ENCODE data around the gene ICOS.
A peak's percentile ranks its signal among the peaks of the same experiment; 100 is the strongest.
"Not testable (repeated sequence)": the region's sequence is repeated elsewhere in the genome, so short reads cannot be mapped to it uniquely, and the experiment has no call there.

Gene ICOS

DNA sequence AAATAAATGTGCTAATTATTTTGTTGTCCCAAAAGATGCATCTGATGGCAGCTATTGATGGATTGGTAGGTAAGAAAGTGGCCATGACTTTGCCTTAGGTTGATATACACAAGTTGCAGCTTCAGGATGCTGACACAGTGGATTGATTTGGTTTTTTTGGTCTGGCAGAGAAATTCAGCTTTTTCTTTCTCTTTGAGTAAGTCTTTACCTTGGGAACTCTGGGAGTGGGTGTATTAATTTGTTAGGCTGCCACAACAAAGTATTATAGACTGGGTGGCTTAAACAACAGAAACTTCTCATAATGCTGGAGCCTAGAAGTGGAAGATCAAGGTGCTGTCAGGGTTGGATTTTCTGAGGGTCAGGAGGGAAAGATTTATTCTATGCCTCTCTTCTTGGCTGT is 19.8 kb upstream of the ICOS start:
- DNase-seq (ENCODE audit: low read depth in 4 of 4, low spot score in 1 of 4), result no peak

DNA sequence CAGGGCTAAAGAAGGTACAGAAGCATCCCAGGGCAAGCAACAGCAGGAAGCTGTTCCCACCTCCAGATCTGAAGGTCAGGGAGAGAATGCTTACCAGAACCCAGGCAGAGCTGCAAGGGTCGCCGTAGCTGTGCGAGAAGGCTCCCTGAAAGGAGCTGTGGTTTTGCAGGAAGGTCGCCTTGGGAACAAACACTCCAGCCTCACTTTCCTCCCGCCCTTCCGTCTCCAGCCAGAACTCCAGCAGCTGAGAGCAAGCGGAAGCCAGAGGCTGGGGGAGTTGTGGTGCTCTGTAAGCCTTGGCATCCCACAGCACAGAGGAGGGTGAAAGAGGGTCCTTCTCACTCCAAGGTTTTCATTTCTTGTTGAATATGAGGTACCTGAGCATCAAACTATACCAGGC is 18.3 kb upstream of the ICOS start:
- no peak for DNase-seq (ENCODE audit: low read depth in 4 of 4, low spot score in 1 of 4)

DNA sequence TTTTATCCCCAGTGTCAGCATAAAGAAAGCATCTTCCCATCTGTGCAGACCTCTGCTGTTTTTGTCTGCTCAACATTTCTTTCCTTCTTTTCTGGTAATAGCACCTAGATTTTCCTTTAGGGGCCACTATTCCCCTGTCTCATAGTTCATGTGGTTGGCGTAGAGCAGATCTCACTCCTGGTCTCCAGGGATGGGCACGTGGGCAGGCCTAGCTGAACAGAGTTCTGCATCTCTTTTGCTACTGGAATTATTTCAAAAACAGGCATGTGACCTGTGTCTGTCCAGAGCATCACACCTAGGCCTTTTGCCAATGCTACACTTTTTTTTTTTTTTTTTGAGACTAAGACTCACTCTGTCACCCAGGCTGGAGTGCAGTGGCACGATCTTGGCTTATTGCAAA is 17.7 kb upstream of the ICOS start:
- DNase-seq (ENCODE audit: low read depth in 4 of 4, low spot score in 1 of 4), result no peak

DNA sequence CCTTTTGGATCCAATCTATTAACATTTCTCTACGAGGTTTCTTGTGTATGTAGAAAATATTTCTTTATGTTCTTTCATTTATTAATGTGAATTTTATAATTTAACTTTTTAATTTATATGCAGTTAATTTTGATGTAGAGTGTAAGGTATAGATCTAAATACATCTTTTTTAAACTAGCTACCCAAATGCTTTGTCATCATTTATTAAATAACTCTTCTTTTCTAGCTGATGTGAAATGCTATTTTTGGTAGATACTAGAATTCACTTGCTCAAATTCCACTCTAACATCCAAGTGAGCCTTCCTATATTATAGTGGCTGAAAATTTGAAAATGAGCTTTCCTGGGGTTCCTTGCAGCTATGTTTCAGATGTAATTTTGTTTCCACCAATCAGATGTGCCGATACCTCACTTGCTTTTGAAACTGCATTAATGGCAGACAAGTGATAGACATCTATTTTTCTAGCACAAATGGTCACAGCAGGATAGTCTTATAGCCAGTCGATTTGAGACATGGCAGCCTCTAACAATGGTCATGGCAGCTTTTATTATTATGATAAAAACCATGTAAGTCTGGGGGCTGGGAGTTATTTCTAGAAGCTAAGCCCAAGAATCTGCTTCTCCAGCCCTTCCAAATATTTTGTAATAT is 10.9 kb upstream of the ICOS start:
- DNase-seq (ENCODE audit: low read depth in 4 of 4, low spot score in 1 of 4), result no peak

DNA sequence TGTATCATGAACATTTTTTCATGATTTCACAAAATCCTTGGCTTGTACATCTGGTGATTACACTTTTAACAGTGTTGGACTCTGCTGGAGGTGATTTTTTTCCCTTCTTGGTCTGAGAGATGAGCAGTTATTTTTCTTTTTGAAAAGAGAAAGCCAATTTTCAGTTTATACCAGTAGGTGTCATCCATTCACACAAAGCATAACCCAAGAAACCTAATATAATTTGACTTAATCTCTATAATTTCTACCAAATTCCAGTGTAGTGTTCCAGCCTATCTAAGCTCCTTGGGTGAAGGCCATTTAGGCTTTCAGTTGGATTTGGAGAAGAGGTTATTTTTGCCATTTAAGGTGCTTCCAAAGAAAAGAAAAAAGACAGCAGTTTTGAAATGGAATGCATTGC is 7.7 kb upstream of the ICOS start:
- no peak for DNase-seq (ENCODE audit: low read depth in 4 of 4, low spot score in 1 of 4)

DNA sequence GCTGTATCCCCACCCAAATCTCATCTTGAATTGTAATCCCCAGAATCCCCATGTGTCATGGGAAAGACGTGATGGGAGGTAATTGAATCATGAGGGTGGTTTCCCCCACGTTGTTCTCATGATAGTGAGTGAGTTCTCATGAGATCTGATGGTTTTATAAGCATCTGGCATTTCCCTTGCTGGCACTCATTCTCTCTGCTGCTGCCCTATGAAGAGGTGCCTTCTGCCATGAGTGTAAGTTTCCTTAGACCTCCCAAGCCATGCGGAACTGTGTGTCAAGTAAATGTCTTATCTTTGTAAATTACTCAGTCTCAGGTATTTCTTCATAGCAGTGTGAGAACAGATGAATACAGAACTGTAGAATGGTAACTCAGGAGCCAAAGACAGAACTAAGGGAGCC is 5.3 kb upstream of the ICOS start:
- DNase-seq (ENCODE audit: low read depth in 4 of 4, low spot score in 1 of 4), result not testable (repeated sequence)

DNA sequence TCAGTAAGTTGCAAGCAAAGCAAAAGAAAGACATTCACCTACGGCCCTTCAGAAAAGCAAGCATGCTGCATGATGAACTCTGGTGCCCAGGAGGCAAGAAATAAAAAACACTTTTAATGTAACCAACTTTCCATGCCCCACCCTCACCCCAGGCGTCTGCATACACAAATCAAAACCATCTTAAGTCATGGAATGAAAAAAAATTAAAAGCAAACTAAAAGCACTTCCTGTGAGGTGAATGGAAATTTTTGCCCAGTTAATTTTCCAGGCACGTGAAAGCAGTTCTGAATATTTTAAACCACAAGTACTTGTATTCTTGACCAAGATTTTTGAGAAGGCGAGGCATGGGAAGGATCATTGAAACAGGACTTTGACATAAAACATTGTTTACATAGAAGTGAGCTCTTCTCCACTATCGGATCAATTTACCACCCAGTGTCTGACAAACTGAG is 2.5 kb upstream of the ICOS start:
- peak in 1 of 4 experiments; percentile 58 for DNase-seq (ENCODE audit: low read depth in 4 of 4, low spot score in 1 of 4)

DNA sequence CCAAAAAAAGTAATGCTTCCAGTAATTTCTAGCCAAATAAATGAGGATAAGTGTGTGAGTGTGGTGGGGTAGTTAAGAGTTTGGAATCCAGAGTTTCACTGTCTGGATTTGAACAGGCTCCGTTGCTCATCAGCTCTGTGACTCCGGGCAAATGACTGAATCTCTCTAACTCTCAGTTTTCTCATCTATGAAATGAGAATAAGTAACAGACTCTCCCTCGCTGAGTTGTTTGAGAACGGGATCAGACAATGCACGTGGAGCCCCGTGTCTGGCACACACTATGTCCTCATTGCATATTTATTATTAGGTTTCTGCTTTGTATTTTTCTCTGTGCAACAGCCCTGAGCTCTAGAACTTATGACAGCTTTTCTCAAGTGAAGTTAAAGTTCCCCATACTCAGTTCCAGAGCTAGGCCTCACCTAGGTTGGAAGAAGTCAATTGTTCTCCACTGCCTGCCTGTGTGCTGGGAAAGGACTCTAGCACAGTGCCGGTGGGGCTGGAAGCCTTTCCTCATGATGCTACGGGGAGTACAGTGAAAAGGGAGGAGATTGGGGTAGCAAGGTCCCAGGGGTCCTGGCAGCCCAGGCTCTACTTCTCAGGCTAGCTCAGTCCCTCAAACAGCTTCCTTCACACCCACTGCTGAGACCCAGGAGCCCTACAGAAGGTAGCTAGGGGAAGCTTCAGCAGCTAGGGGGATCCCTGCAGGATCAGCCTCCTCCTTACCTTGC is 1.7 kb upstream of the ICOS start:
- no peak for DNase-seq (ENCODE audit: low read depth in 4 of 4, low spot score in 1 of 4)

DNA sequence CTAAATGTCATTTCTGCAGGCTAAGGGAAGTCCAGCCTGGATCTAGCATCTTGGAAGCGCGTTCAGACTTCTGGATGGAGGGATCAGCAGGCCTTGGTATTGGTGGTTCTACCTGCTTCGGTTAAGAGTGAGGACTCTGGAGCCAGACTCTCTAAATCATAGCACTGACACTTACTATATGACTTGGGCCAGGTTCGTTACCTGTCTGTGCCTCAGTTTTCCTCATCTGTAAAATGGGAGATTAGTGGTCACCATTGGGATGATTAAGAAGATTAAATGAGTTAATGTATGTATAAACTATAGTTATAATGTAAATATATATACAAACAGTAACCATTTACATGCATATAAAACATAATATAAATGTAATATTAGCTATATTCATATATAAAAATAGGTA is 995 bp upstream of the ICOS start:
- no peak for DNase-seq (ENCODE audit: low read depth in 4 of 4, low spot score in 1 of 4)

DNA sequence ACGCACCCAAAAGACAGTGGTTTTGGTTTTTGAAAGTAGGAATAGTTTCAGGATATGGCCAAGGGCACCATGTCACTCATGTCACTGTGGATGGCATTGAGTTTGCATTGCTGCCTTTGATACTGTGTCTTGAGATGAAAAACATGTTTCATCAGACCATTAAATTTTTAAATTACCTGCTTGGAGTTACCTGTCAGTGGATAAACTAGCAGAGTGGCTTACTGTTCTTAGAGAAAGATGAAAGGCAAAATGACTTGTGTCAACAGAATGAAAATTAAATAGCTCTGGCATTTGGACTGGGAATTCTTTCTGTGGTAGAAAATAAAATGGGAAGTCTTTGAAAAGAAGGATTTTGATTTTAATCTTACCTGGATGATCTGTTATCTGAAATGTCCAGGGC is 386 bp downstream of the ICOS start:
- no peak for DNase-seq (ENCODE audit: low read depth in 4 of 4, low spot score in 1 of 4)

DNA sequence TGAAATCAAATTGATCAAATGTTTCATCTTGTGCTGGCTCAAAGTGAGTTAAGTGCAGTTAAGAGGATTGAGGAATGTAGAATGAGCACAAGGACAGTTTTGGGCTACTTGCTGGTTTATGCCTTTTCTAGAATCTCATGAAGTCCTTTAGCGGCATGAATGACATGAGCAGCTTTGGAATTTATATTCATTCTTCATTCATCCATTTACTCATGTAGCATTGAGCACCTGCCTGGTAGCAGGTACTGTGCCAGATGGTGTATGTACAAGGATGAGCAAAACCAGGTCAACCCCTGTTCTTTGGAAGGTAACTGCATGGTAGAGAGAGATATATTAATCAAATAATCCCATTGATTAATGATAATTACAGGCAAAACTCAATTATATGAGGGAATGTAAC is 1.2 kb downstream of the ICOS start:
- DNase-seq (ENCODE audit: low read depth in 4 of 4, low spot score in 1 of 4), result no peak

DNA sequence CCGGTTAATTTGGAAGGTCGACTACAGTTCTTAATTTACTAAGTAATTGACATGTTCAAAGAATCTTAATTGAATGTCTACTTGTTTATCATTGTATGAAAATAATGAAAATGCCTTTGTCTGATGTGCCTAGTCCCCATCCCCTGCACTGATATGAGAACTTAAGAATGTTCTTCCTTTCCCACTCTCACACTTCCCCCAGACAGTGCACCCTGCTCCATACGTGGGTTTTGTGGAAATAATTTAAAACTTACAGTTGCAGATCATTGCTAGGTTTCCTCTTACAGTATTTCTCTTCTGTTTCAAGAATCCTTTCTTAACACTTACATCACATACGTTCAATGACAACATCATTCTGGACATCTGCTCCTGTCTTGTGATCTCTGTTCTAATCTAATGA is 3.5 kb downstream of the ICOS start:
- no peak for DNase-seq (ENCODE audit: low read depth in 4 of 4, low spot score in 1 of 4)

DNA sequence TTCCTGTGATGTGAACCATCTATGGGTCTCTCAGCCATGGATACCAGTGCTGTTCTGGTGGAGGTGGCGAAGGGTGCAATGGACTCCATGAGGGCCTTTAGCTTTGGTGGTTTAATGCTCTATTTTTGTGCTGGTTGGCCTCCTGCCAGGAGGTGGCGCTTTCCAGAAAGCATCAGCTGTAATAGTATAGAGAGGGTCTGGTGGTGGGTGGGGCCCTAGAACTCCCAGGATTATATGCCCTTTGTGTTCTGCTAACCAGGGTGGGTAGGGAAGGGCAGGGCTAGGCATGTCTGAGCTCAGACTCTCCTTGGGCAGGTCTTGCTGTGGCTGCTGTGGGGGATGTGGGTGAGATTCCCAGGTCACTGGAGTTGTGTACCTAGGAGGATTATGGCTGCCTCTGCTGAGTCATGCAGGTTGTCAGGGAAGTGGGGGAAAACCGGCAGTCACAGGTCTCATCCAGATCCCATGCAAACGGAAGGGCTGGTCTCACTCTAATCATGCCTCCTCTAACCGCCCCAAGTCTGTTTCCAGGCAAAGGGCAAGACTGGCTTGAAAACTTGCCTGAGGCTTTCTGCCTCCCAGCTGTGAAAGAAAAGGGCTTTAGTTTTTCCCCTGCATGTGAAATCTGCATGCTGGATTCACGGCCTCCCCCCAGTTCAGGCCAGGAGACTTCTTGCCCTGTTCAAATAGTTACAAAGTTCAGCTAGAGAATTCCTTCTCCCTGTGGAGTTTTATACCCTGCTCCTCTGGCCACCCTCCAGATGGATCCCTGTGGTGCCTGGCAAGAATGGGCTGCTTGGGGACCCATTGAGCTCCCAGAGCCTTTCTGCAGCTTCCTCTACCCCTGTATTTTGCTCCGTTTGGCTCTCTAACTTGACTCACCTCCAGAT is 7.2 kb downstream of the ICOS start:
- not testable (repeated sequence) for DNase-seq (ENCODE audit: low read depth in 4 of 4, low spot score in 1 of 4)

DNA sequence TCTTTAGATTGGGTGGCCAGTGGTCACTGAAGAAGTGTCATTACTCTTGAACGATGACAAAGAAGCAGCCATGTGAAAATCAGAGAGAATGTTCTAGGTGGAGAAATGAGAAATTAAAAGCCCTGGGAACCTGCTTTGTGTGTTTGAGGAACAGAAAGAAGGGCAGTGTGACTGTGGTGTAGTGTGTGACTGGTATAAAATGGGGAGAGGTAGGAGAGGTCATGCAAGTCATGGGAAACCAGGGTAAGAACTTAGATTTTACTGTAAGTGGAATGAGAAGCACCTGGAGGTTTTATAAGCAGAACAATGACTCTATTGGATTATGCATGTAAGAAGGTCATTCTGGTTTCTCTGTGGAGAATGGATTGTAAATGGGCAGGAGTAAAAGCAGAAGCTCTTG is 12.2 kb downstream of the ICOS start:
- no peak for DNase-seq (ENCODE audit: low read depth in 4 of 4, low spot score in 1 of 4)

DNA sequence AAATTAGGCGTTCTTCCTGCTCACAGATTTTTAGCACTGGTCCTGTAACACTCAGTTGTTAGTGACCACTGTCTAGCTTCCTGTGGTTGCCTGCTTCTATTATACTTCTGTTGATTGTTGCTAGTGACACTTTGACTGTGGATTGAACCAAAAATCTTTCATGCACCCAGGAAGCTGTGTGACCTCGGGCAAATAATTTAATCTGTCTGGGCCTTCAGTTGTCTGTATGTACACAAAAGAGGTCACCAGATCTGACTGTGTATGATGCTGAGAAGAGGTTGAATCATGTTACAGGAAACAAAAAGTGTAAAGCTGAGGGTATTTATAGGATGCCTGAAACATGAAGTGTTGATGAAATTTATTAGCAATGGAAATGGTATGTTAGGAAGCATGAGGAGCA is 12.7 kb downstream of the ICOS start:
- no peak for DNase-seq (ENCODE audit: low read depth in 4 of 4, low spot score in 1 of 4)

DNA sequence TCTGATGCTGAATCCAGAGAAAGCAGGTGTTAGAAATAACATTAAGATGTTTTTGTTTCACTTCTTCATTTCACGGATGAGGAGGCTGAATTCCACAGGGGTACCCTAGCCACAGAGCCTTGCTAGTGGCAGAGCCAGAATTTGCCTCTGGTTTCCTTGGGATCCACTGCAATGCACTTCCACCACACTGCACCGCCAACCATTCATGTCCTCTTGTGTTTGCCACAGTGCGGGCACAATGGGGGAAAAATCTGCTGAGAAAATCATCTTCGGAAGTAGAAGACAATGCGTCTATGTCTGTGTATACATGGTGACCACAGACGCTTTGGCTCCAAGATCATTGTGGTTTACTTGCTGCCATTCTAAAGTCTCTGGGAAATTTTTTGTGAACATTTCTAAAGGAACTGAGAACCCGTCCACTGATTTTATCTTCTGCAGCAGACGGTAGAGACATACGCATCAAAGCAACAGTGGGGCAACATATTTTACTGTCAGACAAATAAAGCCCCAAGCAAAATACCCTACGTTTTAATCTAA is 14.9 kb downstream of the ICOS start:
- no peak for DNase-seq (ENCODE audit: low read depth in 4 of 4, low spot score in 1 of 4)

DNA sequence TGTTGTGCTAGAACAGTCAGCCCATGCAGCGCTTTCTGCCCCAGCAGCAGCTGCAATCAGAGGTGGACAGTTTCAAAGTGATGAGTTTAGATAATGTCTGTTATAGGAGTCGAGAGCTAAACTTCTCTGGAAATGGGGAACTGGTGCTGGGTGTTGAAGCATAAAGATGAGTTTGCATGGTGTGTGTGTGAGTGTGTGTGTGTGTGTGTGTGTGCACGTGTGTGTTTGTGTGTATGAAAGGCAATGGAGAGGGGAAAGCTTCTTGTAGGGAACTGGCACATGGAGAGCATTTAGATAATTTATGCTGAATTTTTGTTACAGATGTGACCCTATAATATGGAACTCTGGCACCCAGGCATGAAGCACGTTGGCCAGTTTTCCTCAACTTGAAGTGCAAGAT is 22.7 kb downstream of the ICOS start:
- no peak for DNase-seq (ENCODE audit: low read depth in 4 of 4, low spot score in 1 of 4)

DNA sequence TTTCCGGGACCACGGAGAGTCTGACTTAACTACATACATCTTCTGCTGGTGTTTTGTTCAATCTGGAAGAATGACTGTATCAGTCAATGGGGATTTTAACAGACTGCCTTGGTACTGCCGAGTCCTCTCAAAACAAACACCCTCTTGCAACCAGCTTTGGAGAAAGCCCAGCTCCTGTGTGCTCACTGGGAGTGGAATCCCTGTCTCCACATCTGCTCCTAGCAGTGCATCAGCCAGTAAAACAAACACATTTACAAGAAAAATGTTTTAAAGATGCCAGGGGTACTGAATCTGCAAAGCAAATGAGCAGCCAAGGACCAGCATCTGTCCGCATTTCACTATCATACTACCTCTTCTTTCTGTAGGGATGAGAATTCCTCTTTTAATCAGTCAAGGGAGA is 23.1 kb downstream of the ICOS start:
- no peak for DNase-seq (ENCODE audit: low read depth in 4 of 4, low spot score in 1 of 4)

DNA sequence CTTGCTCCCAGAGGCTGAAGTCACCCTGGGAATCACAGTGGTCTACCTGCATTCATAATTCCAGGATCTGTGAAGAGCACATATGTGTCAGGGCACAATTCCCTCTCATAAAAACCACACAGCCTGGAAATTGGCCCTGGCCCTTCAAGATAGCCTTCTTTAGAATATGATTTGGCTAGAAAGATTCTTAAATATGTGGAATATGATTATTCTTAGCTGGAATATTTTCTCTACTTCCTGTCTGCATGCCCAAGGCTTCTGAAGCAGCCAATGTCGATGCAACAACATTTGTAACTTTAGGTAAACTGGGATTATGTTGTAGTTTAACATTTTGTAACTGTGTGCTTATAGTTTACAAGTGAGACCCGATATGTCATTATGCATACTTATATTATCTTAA is 24.2 kb downstream of the ICOS start:
- no peak for DNase-seq (ENCODE audit: low read depth in 4 of 4, low spot score in 1 of 4)

DNA sequence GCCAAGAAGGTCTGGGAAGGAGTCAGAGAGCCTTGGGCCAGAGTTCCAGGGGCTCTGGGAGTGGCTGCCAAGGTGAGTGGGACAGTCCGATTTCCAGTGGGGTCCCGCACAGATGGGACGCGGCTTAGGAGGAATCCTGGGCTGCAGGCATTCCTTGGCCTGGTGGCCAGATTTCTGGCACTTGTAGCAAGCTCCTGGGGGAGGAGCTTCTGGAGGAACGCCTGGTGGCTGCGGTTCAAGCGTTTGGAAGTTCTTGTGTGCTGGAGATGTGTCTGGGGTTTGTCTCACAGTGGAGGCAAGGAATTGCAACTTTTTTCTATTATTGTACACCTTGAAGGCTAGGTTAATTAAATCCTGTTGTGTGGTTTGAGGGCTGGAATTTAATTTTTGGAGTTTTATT is 28.6 kb downstream of the ICOS start:
- not testable (repeated sequence) for DNase-seq (ENCODE audit: low read depth in 4 of 4, low spot score in 1 of 4)

DNA sequence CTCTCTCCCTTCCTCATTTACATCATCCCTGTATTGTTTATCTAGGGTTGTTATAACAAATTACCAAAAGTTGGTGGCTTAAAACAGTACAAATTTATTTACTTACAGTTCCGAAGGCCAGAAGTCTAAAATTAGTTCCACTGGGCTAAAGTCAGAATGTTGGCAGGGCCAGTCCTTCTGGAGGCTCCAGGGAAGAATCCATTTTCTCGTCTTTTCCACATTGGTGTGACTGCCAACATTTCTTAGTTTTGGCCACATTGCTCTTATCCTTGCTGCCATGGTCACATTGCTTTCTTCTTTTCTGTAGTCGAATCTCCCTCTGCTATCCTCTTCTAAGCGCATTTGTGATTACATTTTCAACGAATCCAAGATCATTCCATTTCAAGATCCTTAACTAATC is 34.7 kb downstream of the ICOS start:
- no peak for DNase-seq (ENCODE audit: low read depth in 4 of 4, low spot score in 1 of 4)

DNA sequence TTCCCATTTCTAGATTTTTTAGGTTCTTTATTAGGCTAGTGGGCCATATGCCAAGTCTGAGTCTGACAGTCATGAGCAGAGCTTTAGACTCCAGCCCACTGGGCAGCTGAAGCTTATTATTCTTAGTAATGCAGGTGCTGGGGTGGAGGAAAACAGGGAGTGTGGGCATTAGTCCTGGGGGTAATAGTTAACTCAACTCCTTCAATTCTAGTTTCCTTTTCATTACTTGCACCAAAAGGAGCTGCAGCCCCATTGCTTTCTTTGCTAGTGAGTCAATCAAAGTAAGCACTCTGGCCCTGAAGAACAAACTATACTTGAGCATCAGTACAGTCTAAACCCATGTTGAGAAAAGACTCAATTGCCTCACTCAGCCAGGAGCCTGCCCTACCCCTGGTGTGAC is 35.5 kb downstream of the ICOS start:
- no peak for DNase-seq (ENCODE audit: low read depth in 4 of 4, low spot score in 1 of 4)
